GM12865 (cell line): Measurements from ENCODE around the gene JUP.

Experiments used
- DNase-seq: peaks from one replicate; pipeline ENCODE4 v3.0.0; 2010; ENCODE audit warnings: low read depth
- H3K4me3 ChIP-seq: 2 replicates; pipeline ENCODE4 v1.5.1; 2011; ENCODE audit warnings: mild to moderate bottlenecking, low read depth, low read length, control low read depth
- TF ChIP-seq, protein P1 (sequence below): IDR thresholded peaks from 2 replicates; pipeline ENCODE4 v1.5.1; 2011; ENCODE audit warnings: low read length, control low read depth, low read depth, inconsistent platforms; ENCODE audit not compliant: insufficient read depth; ENCODE audit errors: missing control alignments

Gene JUP

GRCh38 chr17:41814195-41814594 lies 27.7 kb upstream of the JUP start:
- TF ChIP-seq, protein P1, sequence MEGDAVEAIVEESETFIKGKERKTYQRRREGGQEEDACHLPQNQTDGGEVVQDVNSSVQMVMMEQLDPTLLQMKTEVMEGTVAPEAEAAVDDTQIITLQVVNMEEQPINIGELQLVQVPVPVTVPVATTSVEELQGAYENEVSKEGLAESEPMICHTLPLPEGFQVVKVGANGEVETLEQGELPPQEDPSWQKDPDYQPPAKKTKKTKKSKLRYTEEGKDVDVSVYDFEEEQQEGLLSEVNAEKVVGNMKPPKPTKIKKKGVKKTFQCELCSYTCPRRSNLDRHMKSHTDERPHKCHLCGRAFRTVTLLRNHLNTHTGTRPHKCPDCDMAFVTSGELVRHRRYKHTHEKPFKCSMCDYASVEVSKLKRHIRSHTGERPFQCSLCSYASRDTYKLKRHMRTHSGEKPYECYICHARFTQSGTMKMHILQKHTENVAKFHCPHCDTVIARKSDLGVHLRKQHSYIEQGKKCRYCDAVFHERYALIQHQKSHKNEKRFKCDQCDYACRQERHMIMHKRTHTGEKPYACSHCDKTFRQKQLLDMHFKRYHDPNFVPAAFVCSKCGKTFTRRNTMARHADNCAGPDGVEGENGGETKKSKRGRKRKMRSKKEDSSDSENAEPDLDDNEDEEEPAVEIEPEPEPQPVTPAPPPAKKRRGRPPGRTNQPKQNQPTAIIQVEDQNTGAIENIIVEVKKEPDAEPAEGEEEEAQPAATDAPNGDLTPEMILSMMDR: no peak
- no peak for DNase-seq
- H3K4me3 ChIP-seq: no peak overlapping the region

DNA sequence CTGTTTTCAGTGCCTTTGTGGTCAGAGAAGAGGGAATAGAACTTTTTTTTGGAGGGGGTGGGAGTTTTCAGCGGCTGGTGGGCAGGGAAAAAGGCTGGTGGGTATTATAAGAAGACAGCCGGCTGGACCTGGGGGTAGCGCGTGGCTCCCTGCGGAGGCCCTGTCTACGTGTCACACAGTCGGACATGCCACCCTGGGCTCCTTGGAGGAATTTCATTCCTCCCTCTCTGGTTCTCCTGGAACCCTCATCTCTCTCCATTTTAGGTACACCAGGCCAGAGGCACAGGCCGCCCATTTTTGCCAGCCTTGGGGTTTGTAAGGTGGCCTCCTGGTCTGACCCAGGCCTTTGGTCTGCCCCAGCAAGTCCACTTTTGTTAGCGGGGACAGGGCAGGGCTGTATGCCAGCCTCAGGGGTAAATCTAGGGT lies 27.2 kb upstream of the JUP start:
- DNase-seq: no peak
- TF ChIP-seq, protein P1: no peak
- no peak overlapping the region for H3K4me3 ChIP-seq

GRCh38 chr17:41813152-41813680 lies 26.7 kb upstream of the JUP start:
- no peak overlapping the region for H3K4me3 ChIP-seq
- TF ChIP-seq, protein P1: no peak
- DNase-seq: no peak

GRCh38 chr17:41812381-41813151 lies 26.1 kb upstream of the JUP start, which contains the start of gene FKBP10:
FKBP10 (plus strand) TSS chr17:41813004; CDS start chr17:41813035, 31 bp downstream.
- peak within 1 kb of the TSS; percentile 59 for H3K4me3 ChIP-seq
- DNase-seq: peak; percentile 28
- TF ChIP-seq, protein P1: no peak

GRCh38 chr17:41811549-41812380 lies 25.3 kb upstream of the JUP start, which contains the start of gene P3H4:
P3H4 (minus strand) TSS chr17:41811949; CDS start chr17:41811915, 34 bp downstream.
- peak; percentile 72 for DNase-seq
- H3K4me3 ChIP-seq: peak within 1 kb of the TSS; percentile 59
- TF ChIP-seq, protein P1: peak; percentile 75

DNA sequence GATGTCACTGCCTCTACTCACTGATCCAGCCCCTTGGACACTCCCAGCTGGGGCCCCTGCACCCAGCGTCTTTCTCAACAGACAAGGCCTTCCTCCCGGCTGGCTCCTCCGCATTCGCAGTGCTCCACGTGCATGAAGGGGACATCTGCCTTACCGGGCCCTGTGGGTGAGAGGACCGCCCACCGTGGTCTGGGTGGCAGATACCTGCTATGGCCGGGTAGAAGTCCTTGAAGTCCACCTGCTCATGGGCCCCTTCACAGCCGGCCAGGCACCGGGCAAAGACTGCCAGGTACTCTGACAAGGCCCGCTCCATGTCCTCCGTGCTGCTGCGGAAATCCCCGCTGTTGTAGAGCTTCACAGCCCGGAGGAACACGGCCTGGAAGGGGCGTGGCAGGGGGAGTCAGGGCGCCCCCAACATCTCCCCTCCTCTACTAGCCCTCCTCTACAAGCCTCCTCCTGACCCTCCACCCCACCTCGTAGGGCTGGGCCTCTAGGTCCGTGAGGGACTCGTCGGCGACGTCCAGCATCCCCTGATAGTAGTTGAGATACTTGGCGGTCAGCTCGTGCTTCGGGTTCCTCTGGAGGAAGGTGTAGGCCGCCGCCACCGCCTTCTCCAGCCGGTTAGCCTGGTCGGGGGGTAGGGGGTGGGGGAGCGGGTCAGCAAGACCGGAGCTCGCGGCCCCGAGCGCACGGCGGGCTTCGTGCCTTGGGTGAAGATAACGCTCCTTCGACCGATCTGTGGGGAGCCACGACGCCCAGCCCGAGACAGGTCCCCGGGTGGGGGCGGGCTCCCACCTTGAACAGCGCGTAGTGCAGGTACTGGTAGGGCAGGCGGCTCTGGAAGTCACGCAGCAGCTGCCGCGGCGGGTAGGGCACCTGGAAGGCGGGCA lies 24.4 kb upstream of the JUP start:
- peak overlapping the region; percentile 59 for H3K4me3 ChIP-seq
- TF ChIP-seq, protein P1: no peak
- DNase-seq: no peak
